ENCODE measurements around the gene USP9Y. TPM values are rescaled to one million over a fixed set of nuclear protein-coding genes. Genes with fewer than 3 reads are reported as not detected.

Gene USP9Y
- polyA plus RNA-seq, 1 donor (not counting 4 experiments of a cell fraction or from before 2014, with no cell fraction given) = not detected

DNA sequence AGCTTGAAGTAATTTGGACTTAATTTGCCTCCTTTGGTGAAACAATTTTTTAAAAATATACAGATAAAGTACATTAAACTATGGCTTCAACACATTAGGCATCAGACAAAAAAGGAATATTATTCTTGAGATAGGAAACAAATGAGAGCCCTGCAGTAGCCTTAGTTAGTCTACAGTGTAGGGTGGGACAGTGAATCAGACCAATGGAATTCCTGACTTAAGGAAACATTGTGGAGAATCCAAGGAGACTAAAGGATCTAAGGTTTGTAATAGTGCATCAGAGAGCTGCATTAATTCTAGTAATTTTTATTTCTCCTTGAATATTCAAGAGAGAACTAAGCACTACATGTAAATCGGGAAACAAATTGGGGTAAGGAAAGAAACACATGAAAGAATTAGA lies 125.8 kb downstream of the USP9Y start:
- no peak for FAIRE-seq
- H3K79me2 ChIP-seq (ENCODE audit: control insufficient read depth, insufficient read depth, low read length) = no peaks in the 10 kb centered on the region
- H3K9me1 ChIP-seq (ENCODE audit: control insufficient read depth, extremely low read depth, insufficient read depth, low read length) = no peaks in the 10 kb centered on the region
- H4K20me1 ChIP-seq (ENCODE audit: control insufficient read depth, extremely low read depth, insufficient read depth, low read length) = no peaks in the 10 kb centered on the region
- DNase-seq (ENCODE audit: low read depth, low spot score) = no peak
- H2AFZ ChIP-seq (ENCODE audit: control insufficient read depth, low read length) = no peak overlapping the region
- TF ChIP-seq EZH2 (IDR thresholded peaks at IDR 0.05; ENCODE audit: low read length) (no peak), CTCF (optimal IDR thresholded peaks at IDR 0.05 in 1 of 3, IDR thresholded peaks at IDR 0.05 in 1 of 3, conservative IDR thresholded peaks at IDR 0.05 in 1 of 3; ENCODE audit: extremely low read depth in 1 of 3, insufficient read depth in 2 of 3, low read length in 3 of 3) (no peak)
- H3K4me1 ChIP-seq (ENCODE audit: control insufficient read depth, extremely low read depth, insufficient read depth, low read length) = no peaks in the 10 kb centered on the region
- H3K9ac ChIP-seq (ENCODE audit: control insufficient read depth, extremely low read depth, insufficient read depth, low read length) = no peak overlapping the region
- H3K36me3 ChIP-seq (ENCODE audit: control insufficient read depth in 2 of 2, extremely low read depth in 1 of 2, insufficient read depth in 2 of 2, low read length in 2 of 2) = no peaks in the 10 kb centered on the region
- H3K27me3 ChIP-seq (ENCODE audit: control insufficient read depth, extremely low read depth, insufficient read depth, low read length) = no peaks in the 10 kb centered on the region
- H3K4me2 ChIP-seq (ENCODE audit: control insufficient read depth, extremely low read depth, insufficient read depth, low read depth, low read length) = no peak overlapping the region
- H3K4me3 ChIP-seq (ENCODE audit: control insufficient read depth in 2 of 3, extremely low read depth in 1 of 3, insufficient read depth in 2 of 3, low read depth in 1 of 3, low read length in 3 of 3) = no peak overlapping the region
- dilution Hi-C loops (cut with MboI; ENCODE audit: extremely low pct_ligation_motif_present, low sequenced_read_pairs) = no loop called here
- H3K27ac ChIP-seq (ENCODE audit: control insufficient read depth, insufficient read depth, low read length) = no peak overlapping the region
- no peaks in the 10 kb centered on the region for H3K9me3 ChIP-seq (ENCODE audit: control insufficient read depth, low read depth, low read length)

DNA sequence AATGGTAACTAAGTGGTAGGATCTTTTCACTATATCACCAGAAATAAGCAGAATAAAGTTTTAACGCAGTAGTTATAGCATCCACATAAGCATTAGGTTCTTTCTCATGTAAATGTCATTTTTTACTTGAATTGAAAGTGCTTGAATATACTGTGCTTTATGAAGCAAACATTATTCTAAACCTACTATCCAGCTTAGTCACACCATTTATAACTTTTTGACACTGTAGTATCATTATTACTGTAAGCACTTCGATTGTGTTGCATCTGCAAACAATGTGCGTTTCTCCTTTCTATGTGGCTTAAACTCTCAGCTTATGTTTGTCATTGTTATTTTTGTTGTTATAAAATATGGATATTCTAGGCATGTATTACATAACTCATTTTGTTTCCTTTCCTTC lies 132.3 kb downstream of the USP9Y start:
- Histone ChIP-seq H3K9me1 (ENCODE audit: control insufficient read depth, extremely low read depth, insufficient read depth, low read length) (no peaks in the 10 kb centered on the region), H3K9ac (ENCODE audit: control insufficient read depth, extremely low read depth, insufficient read depth, low read length) (no peak overlapping the region), H3K79me2 (ENCODE audit: control insufficient read depth, insufficient read depth, low read length) (no peaks in the 10 kb centered on the region), H3K9me3 (ENCODE audit: control insufficient read depth, low read depth, low read length) (no peaks in the 10 kb centered on the region), H3K4me3 (ENCODE audit: control insufficient read depth in 2 of 3, extremely low read depth in 1 of 3, insufficient read depth in 2 of 3, low read depth in 1 of 3, low read length in 3 of 3) (no peak overlapping the region), H4K20me1 (ENCODE audit: control insufficient read depth, extremely low read depth, insufficient read depth, low read length) (no peaks in the 10 kb centered on the region), H3K27ac (ENCODE audit: control insufficient read depth, insufficient read depth, low read length) (no peak overlapping the region), H2AFZ (ENCODE audit: control insufficient read depth, low read length) (no peak overlapping the region), H3K4me2 (ENCODE audit: control insufficient read depth, extremely low read depth, insufficient read depth, low read depth, low read length) (no peak overlapping the region), H3K4me1 (ENCODE audit: control insufficient read depth, extremely low read depth, insufficient read depth, low read length) (no peaks in the 10 kb centered on the region), H3K27me3 (ENCODE audit: control insufficient read depth, extremely low read depth, insufficient read depth, low read length) (no peaks in the 10 kb centered on the region), H3K36me3 (ENCODE audit: control insufficient read depth in 2 of 2, extremely low read depth in 1 of 2, insufficient read depth in 2 of 2, low read length in 2 of 2) (no peaks in the 10 kb centered on the region)
- dilution Hi-C loops (cut with MboI; ENCODE audit: extremely low pct_ligation_motif_present, low sequenced_read_pairs) = no loop called here
- no peak for DNase-seq (ENCODE audit: low read depth, low spot score)
- no peak for FAIRE-seq
- no peak for TF ChIP-seq CTCF (optimal IDR thresholded peaks at IDR 0.05 in 1 of 3, IDR thresholded peaks at IDR 0.05 in 1 of 3, conservative IDR thresholded peaks at IDR 0.05 in 1 of 3; ENCODE audit: extremely low read depth in 1 of 3, insufficient read depth in 2 of 3, low read length in 3 of 3)
- no peak for TF ChIP-seq EZH2 (IDR thresholded peaks at IDR 0.05; ENCODE audit: low read length)
